OCI-LY3 (cell line): ENCODE measurements around the gene PTPN11.

ENCODE experiments used
- H2AFZ ChIP-seq: fragments of 200-600, 300-600 bp; shearing (Covaris generic); 2 replicates; pipeline ENCODE4 v1.6.0; 2014; ENCODE audit warnings: antibody characterized with exemption, low read depth, low read length
- H3K27ac ChIP-seq: fragments of 200-600, 300-600 bp; sonication (generic); 2 replicates; pipeline ENCODE4 v1.5.1; 2014; ENCODE audit warnings: mild to moderate bottlenecking, low read length, moderate library complexity, mixed read lengths
- H3K27me3 ChIP-seq: fragments of 200-600, 300-600 bp; sonication (generic); 2 replicates; pipeline ENCODE4 v1.6.1; 2014; ENCODE audit warnings: low read depth, low read length, mixed read lengths
- H3K36me3 ChIP-seq: fragments of 200-600, 300-600 bp; sonication (generic); replicated peaks from 2 replicates; pipeline ENCODE3; 2014; ENCODE audit warnings: low read depth, low read length, mixed read lengths
- H3K4me1 ChIP-seq: fragments of 300-600, 200-600 bp; sonication (generic); 2 replicates; pipeline ENCODE4 v1.6.1; 2014; ENCODE audit warnings: low read length, mixed read lengths
- H3K4me2 ChIP-seq: fragments of 200-600, 300-600 bp; sonication (generic); 2 replicates; pipeline ENCODE4 v1.6.1; 2014; ENCODE audit warnings: low read length, mixed read lengths
- H3K4me3 ChIP-seq: fragments of 300-600, 200-600 bp; sonication (generic); 2 replicates; pipeline ENCODE4 v1.5.1; 2014; ENCODE audit warnings: antibody characterized with exemption, mild to moderate bottlenecking, low read length, moderate library complexity
- H3K79me2 ChIP-seq: fragments of 300-600, 200-600 bp; shearing (Covaris generic); 2 replicates; pipeline ENCODE4 v1.6.1; 2014; ENCODE audit warnings: mild to moderate bottlenecking, low read length, mixed read lengths
- H3K9ac ChIP-seq: fragments of 300-600, 200-600 bp; shearing (Covaris generic); 2 replicates; pipeline ENCODE4 v1.6.0; 2014; ENCODE audit warnings: mild to moderate bottlenecking, low read length, moderate library complexity
- H3K9me3 ChIP-seq: fragments of 200-600, 300-600 bp; shearing (Covaris generic); 2 replicates; pipeline ENCODE4 v1.6.1; 2014; ENCODE audit warnings: low read length, mixed read lengths; ENCODE audit not compliant: insufficient read depth
- H4K20me1 ChIP-seq: fragments of 200-600, 300-600 bp; sonication (generic); 2 replicates; pipeline ENCODE4 v1.6.1; 2016; ENCODE audit warnings: low read length, mixed read lengths; ENCODE audit not compliant: insufficient read depth
- CTCF ChIP-seq: fragments of 200-600, 300-600 bp; sonication (generic); IDR thresholded peaks from 2 replicates; pipeline ENCODE4 v1.5.1; 2014; ENCODE audit warnings: antibody characterized with exemption, low read length, low read depth
- EZH2phosphoT487 ChIP-seq: fragments of 200-600 bp; shearing (Covaris generic); IDR thresholded peaks from 2 replicates; pipeline ENCODE4 v1.6.1; 2018; ENCODE audit warnings: antibody characterized with exemption, mixed run types, low read depth

PTPN11 gene

DNA sequence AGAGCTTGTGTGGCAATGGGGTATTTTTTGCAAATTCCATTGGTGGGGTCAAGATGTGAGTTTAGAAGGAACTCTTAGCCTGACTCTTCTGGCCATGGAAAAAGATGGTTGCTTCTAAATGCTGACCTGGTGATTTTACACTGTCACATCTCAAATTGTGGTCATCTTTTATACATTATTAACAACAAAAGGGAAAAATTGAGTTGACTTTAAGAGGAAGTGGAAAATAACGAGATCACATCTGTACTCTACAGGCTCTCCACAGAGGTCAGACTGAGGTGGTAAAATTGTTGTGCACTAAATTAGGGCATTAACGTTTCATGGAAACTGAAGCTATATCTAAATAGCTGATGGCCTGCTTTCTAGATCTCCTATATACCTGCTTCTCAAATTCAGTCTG lies 44.7 kb downstream of the PTPN11 start:
- H2AFZ ChIP-seq, result no peak overlapping the region
- TF ChIP-seq CTCF (no peak), EZH2phosphoT487 (no peak)
- no peaks in the 10 kb centered on the region for H4K20me1 ChIP-seq
- no peak overlapping the region for H3K4me3 ChIP-seq
- no peaks in the 10 kb centered on the region for H3K9me3 ChIP-seq
- no peak overlapping the region for H3K9ac ChIP-seq
- H3K36me3 ChIP-seq, result peaks cover 7% of the 10 kb centered on the region
- peaks cover 9% of the 10 kb centered on the region for H3K4me1 ChIP-seq
- peaks cover 4% of the 10 kb centered on the region; the same call in 1 of the 2 replicates for H3K79me2 ChIP-seq
- H3K27me3 ChIP-seq, result no peaks in the 10 kb centered on the region
- H3K4me2 ChIP-seq, result no peak overlapping the region
- H3K27ac ChIP-seq, result no peak overlapping the region

- Histone ChIP-seq H3K27me3 (no peaks in the 10 kb centered on the region), H2AFZ (no peak overlapping the region), H4K20me1 (no peaks in the 10 kb centered on the region), H3K36me3 (peaks cover 7% of the 10 kb centered on the region), H3K4me1 (peaks cover 9% of the 10 kb centered on the region), H3K4me3 (no peak overlapping the region), H3K9ac (no peak overlapping the region), H3K79me2 (peaks cover 4% of the 10 kb centered on the region; the same call in 1 of the 2 replicates), H3K9me3 (no peaks in the 10 kb centered on the region), H3K4me2 (no peak overlapping the region), H3K27ac (no peak overlapping the region)
- TF ChIP-seq EZH2phosphoT487, result no peak
- TF ChIP-seq CTCF, result no peak
Observed at GRCh38 chr12:112464605-112465004, 45.9 kb downstream of the PTPN11 start.

GRCh38 chr12:112466011-112466422 lies 47.3 kb downstream of the PTPN11 start:
- H3K9me3 ChIP-seq, result no peaks in the 10 kb centered on the region
- TF ChIP-seq EZH2phosphoT487, result no peak
- no peak for TF ChIP-seq CTCF
- H3K36me3 ChIP-seq, result peaks cover 7% of the 10 kb centered on the region
- no peak overlapping the region for H3K4me3 ChIP-seq
- H3K4me2 ChIP-seq, result no peak overlapping the region
- H3K27me3 ChIP-seq, result no peaks in the 10 kb centered on the region
- H3K9ac ChIP-seq, result no peak overlapping the region
- H3K4me1 ChIP-seq, result peaks cover 9% of the 10 kb centered on the region
- H3K79me2 ChIP-seq, result peaks cover 10% of the 10 kb centered on the region
- no peaks in the 10 kb centered on the region for H4K20me1 ChIP-seq
- H2AFZ ChIP-seq, result no peak overlapping the region
- no peak overlapping the region for H3K27ac ChIP-seq

GRCh38 chr12:112466835-112467234 lies 48.1 kb downstream of the PTPN11 start:
- H4K20me1 ChIP-seq, result no peaks in the 10 kb centered on the region
- H3K79me2 ChIP-seq, result peaks cover 10% of the 10 kb centered on the region
- TF ChIP-seq CTCF (no peak), EZH2phosphoT487 (no peak)
- no peak overlapping the region for H3K9ac ChIP-seq
- H3K9me3 ChIP-seq, result no peaks in the 10 kb centered on the region
- H3K4me2 ChIP-seq, result no peak overlapping the region
- no peak overlapping the region for H3K4me3 ChIP-seq
- H3K27me3 ChIP-seq, result no peaks in the 10 kb centered on the region
- no peak overlapping the region for H3K27ac ChIP-seq
- H3K36me3 ChIP-seq, result peaks cover 7% of the 10 kb centered on the region
- peaks cover 9% of the 10 kb centered on the region for H3K4me1 ChIP-seq
- H2AFZ ChIP-seq, result no peak overlapping the region
